ENCODE measurements around the gene MALT1.

GRCh38 chr18:58691256-58691655 is 20.0 kb downstream of the MALT1 start:
- TF ChIP-seq CTCF (IDR thresholded peaks at IDR 0.05; ENCODE audit: low read depth, low read length) (no peak), POLR2A (IDR thresholded peaks at IDR 0.05; ENCODE audit: extremely low read depth, insufficient read length) (no peak), MAX (IDR thresholded peaks at IDR 0.05; ENCODE audit: low read depth, low read length) (no peak), MYC (IDR thresholded peaks at IDR 0.05; ENCODE audit: low read depth, low read length) (no peak)

All from NB4 (cell line).